ENCODE data around the gene CACNA1B.

Gene CACNA1B

DNA sequence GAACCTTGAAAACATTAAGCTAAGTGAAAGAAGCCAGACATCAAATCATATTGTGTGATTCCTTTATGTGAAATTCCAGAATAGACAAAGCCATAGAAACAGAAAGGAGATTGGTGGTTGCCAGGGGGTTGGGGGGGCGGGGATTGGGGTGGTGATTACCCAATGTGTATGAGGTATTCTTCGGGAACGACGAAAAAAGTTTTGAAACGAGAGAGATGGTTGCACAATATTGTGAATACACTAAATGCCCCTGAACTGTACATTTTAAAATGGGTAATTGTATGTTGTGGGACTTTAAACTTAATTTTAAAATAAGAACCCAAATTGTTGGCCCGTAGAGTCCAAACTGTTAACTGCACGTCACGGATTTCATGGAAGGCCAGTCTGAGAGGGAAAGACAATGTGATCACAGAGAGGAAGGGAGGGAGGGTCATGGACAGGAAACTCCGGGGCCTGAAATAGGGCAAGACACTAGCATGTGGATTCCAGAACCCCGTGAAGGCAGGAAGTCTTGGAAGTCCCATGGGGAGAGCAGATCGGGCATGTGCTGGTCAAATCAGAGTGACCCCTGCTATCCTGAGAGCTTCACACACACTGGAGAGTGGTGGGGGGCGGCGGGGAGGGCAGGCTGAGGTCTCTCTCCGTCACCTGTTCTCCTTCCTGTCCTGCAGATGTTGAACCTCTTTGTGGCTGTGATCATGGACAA, 218.4 kb downstream of the CACNA1B start:
- H3K27me3 Mint-ChIP-seq (ENCODE audit: low read depth), result no peaks in the 10 kb centered on the region
- no peaks in the 10 kb centered on the region for H3K9me3 Mint-ChIP-seq

DNA sequence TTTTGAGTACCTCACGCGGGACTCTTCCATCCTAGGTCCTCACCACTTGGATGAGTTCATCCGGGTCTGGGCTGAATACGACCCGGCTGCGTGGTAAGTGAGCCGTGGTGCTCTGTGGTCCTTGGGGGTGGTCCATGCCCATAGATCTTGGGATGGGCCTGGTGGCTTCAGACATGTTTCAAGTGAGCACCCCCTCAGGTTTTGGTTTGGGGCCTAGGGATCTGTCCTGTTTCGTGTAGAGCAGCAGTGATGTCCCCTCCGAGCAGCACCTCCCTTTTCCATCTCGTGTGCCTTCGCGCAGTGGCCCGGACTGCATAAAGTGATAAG, 218.9 kb downstream of the CACNA1B start:
- no peaks in the 10 kb centered on the region for H3K4me1 Mint-ChIP-seq (ENCODE audit: low read depth)
- no peak overlapping the region for H3K27ac Mint-ChIP-seq
- no peaks in the 10 kb centered on the region for H3K36me3 Mint-ChIP-seq (ENCODE audit: low read depth)
- no peaks in the 10 kb centered on the region for H3K9me3 Mint-ChIP-seq
- no peak overlapping the region for H3K4me3 Mint-ChIP-seq
- H3K27me3 Mint-ChIP-seq (ENCODE audit: low read depth), result no peaks in the 10 kb centered on the region

More for the DNA sequence above, 218.4 kb downstream of the CACNA1B start:
- no peaks in the 10 kb centered on the region for H3K4me1 Mint-ChIP-seq (ENCODE audit: low read depth)
- H3K4me3 Mint-ChIP-seq, result no peak overlapping the region
- H3K36me3 Mint-ChIP-seq (ENCODE audit: low read depth), result no peaks in the 10 kb centered on the region
- no peak overlapping the region for H3K27ac Mint-ChIP-seq

DNA sequence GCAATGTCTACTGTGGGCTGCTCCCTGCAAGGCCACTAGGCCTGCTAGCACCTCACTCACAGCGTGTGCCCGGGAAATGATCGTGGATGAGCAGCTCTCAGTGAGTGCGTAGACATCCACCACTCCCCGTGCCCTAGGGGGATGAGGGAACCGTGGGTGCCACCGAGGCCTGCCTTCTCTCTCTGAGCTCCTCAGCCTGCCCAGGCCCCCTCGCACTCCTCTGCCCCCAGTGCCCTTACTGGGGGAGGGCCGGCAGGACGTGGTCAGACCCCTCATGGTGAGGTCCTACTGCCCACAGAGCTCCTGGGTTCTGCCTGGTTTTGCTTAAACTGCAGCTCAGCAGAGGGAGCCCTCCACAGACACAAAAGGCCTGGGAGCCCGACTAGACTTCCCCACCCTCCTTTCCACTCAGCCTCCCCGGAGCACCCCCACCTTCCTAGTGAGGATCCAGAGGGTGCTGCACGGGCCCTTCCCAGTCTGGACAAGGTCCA, 220.0 kb downstream of the CACNA1B start:
- Mint-ChIP-seq H3K4me1 (ENCODE audit: low read depth) (no peaks in the 10 kb centered on the region), H3K36me3 (ENCODE audit: low read depth) (no peaks in the 10 kb centered on the region), H3K9me3 (no peaks in the 10 kb centered on the region), H3K4me3 (no peak overlapping the region), H3K27me3 (ENCODE audit: low read depth) (no peaks in the 10 kb centered on the region), H3K27ac (no peak overlapping the region)

DNA sequence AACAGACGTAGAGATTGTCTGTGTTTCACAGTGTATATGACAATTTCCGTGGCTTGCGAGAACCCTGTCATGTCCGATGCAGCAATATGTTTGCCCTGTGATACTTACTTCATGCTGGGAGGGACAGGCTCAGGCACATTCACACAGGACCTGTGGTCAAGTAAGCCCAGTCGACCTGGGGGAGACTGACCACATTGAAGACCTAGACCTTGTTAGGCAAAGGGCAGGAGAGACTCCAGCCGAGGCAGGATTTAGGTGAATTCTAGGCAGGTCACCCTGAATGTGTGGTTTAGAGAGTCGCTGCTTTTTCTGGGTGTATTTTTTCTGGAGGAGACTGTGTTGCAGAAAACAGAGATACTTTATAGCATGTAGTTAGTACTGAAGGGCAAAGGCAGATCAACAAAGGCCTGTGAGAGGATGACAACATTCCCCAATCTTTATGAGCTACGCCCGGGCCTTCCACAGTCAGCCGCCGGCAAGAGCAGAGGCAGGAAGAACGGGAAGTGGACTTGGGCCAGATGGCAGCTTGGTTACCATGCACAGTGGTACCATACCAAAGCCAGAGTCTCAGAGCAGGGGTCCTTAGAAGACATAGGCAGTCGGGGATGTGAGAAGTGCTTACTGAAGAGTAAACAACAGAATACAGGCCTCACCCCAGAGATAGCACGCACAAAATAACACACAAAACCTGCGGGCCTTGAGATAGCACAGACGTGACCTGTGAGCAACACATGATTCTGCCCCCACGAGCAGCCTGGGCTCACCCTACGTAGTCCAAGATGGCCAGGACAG, 220.7 kb downstream of the CACNA1B start:
- H3K4me3 Mint-ChIP-seq, result no peak overlapping the region
- no peaks in the 10 kb centered on the region for H3K4me1 Mint-ChIP-seq (ENCODE audit: low read depth)
- H3K9me3 Mint-ChIP-seq, result no peaks in the 10 kb centered on the region
- H3K27me3 Mint-ChIP-seq (ENCODE audit: low read depth), result no peaks in the 10 kb centered on the region
- H3K27ac Mint-ChIP-seq, result no peak overlapping the region
- H3K36me3 Mint-ChIP-seq (ENCODE audit: low read depth), result no peaks in the 10 kb centered on the region

DNA sequence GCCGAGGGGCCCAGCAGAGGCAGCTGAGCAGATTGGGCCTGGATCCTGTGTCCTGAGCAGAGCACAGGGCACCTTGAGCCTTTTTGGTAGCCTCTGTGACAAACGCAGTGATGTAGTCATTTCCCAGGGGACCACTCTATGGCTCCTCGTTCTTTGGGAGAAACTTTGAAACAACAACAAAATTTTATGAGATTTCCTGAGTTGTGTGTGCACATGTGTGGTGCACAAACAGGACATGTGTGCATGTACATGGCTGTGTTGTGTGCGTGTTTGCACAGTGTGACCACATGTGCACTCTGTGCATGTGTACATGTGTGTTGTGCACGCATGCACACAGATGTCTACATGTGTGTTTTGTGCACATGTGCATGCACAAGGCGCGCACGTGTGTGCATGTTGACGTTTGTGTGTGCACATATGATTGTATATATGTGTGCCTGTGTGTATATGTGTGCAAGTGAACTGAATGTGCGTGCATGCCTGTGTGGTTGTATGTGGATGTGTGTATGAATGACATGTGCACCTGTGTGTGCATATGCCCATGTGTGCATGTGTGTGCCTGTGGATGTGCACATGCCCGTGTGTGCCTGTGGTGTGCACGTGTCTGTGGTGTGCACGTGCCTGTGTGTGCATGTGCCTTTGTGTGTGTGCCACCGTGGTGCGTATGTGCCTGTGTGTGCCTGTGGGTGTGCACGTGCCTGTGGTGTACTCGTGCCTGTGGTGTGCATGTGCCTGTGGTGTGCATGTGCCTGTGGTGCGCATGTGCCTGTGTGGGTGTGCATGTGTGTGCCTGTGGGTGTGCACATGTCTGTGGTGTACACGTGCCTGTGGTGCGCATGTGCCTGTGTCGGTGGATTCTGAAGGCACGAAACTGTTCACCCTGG, 221.6 kb downstream of the CACNA1B start:
- Mint-ChIP-seq H3K4me3 (no peak overlapping the region), H3K27ac (no peak overlapping the region), H3K9me3 (no peaks in the 10 kb centered on the region), H3K4me1 (ENCODE audit: low read depth) (no peaks in the 10 kb centered on the region), H3K27me3 (ENCODE audit: low read depth) (no peaks in the 10 kb centered on the region), H3K36me3 (ENCODE audit: low read depth) (no peaks in the 10 kb centered on the region)

DNA sequence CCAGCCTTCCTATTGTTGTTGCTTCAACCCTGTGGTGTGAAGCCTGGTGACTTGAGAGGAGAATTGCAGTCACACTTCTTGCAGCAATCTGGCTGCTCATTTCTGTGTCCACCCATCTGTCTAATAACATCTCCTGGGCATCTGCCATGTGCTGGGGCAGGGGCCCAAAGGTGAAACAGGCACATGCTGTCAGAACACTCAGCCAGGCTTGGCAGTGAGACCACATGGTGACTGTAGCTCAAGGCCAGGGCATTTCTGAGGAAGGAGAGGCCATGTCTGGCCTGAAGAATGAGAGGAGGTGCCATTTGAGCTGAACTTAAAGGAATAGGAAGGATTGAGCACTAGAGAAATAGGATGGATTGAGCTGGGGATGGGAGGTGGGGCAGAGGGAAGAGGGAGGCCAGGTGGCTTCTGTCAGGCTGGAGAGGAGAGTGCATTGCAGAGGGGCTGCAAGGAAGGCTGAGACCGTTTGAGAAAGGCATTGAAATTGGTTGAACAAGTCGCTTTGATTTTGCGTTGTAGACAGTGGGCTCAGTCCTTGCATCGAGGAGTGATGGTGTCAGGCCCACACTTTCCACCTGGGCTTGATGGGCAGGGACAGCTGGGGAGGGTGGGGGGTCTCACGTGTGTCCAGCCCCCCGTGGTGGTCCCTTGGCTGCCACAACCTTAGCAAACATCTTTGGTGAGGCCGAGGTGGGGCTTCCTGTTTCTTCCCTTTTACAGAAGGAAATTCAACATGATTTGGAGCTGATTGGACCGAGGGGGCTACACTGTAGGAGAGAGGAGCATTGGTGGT, 222.4 kb downstream of the CACNA1B start:
- Mint-ChIP-seq H3K4me3 (no peak overlapping the region), H3K27ac (no peak overlapping the region), H3K36me3 (ENCODE audit: low read depth) (no peaks in the 10 kb centered on the region), H3K9me3 (no peaks in the 10 kb centered on the region), H3K4me1 (ENCODE audit: low read depth) (no peaks in the 10 kb centered on the region), H3K27me3 (ENCODE audit: low read depth) (no peaks in the 10 kb centered on the region)

DNA sequence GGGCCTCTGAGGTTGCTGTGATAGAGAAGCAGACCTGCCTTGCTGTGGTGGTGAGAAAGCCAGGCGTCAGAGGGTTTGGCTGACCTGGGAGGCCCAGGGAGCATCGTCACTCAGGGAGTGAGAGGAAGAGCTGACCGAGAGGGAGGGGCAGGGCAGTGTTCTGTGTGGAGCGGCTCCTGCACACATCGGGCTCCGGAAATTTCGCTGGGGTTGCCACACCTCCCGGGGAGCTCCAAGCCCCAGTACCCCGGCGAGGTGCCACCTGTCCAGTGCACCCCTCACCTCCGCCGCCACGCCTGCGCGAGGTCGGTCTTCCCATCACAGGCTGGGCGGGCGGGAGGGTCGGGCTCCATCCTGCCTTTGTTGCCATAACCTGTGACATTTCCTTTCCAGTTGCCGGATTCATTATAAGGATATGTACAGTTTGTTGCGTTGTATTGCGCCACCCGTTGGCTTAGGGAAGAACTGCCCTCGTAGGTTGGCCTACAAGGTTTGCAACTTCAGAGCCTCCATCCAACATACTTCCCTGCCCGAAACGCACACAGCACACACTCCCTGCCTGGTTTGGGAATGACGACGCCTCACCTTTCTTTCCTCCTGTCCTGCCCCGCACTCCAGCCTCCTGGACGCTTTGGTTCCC, 223.2 kb downstream of the CACNA1B start:
- Mint-ChIP-seq H3K4me1 (ENCODE audit: low read depth) (no peaks in the 10 kb centered on the region), H3K27me3 (ENCODE audit: low read depth) (no peaks in the 10 kb centered on the region), H3K36me3 (ENCODE audit: low read depth) (no peaks in the 10 kb centered on the region), H3K27ac (no peak overlapping the region), H3K4me3 (no peak overlapping the region), H3K9me3 (no peaks in the 10 kb centered on the region)

DNA sequence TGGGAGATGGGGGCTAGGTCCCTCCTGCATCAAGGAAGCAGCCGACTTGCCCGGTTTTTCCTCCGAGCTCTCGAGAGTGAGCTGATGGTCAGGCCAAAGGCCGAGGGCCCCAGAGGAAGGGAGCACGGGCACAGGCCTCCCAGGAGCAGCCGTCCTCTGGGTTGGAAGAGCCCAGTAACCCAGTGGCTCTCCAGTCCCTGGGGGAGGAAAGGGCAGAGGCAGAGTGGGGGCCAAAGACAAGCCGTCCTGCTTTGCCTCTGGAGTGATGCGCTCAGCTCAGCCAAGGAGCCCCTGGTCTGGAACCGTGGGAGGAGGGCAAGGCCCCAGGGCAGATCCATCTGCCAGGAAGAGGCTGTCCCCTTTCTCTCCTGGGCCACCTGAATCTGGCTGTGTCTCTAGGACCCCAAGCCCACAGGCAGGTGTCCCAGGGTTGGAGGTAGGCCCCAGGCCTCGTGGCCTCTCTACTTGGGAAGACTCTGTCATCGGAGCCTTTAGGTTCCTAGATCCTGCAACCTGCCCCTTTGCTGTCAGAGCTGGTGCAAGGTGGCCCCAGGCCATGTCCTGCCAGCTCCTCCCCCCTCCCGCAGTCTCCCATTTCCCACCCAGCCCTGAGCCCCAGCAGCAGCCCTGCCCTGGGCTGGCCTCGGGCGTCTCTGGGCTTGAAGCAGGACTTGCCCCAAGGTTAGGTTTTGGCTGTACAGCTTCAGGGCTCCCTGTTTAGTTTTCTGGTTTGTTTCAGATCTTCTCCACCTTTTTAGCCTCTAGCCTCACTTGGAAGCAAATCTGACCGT, 224.1 kb downstream of the CACNA1B start:
- Mint-ChIP-seq H3K27ac (no peak overlapping the region), H3K4me3 (no peak overlapping the region), H3K4me1 (ENCODE audit: low read depth) (no peaks in the 10 kb centered on the region), H3K27me3 (ENCODE audit: low read depth) (no peaks in the 10 kb centered on the region), H3K9me3 (no peaks in the 10 kb centered on the region), H3K36me3 (ENCODE audit: low read depth) (no peaks in the 10 kb centered on the region)

DNA sequence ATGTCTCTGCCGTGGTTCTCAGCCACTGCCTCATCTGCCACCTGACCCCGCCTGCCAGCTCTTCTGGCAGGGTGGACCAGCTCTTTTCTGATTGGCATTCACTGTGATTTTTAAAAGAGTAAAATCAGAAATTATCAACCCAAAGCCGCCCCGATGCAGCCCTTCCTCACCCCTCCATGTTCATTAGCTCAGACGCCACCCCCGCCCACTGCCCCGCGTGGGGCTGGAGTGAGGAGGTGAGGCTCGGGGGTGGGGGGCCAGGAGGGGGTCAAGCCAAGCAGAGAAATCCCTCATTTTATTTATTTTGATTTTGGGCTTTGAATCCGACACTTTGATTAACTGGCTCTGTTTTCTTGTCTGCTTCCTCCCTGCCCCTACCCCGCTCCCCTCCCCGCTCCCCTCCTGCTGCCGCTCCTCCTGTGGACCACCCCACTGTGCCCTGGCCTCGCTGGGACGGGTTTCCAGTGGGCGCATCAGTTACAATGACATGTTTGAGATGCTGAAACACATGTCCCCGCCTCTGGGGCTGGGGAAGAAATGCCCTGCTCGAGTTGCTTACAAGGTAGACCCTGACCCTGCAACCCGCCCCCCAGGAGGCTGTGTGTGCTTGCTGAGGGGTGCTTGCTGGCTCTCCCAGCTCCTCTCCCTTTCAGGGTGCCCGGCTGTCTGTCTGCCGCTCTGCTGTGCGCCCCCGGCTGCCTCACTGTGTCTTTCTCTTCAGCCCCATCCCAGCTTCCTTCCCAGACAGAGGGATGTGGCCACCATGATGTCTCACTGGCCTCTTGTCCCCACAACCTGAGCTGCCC, 224.9 kb downstream of the CACNA1B start:
- Mint-ChIP-seq H3K36me3 (ENCODE audit: low read depth) (no peaks in the 10 kb centered on the region), H3K27ac (no peak overlapping the region), H3K27me3 (ENCODE audit: low read depth) (no peaks in the 10 kb centered on the region), H3K9me3 (no peaks in the 10 kb centered on the region), H3K4me3 (no peak overlapping the region), H3K4me1 (ENCODE audit: low read depth) (no peaks in the 10 kb centered on the region)

DNA sequence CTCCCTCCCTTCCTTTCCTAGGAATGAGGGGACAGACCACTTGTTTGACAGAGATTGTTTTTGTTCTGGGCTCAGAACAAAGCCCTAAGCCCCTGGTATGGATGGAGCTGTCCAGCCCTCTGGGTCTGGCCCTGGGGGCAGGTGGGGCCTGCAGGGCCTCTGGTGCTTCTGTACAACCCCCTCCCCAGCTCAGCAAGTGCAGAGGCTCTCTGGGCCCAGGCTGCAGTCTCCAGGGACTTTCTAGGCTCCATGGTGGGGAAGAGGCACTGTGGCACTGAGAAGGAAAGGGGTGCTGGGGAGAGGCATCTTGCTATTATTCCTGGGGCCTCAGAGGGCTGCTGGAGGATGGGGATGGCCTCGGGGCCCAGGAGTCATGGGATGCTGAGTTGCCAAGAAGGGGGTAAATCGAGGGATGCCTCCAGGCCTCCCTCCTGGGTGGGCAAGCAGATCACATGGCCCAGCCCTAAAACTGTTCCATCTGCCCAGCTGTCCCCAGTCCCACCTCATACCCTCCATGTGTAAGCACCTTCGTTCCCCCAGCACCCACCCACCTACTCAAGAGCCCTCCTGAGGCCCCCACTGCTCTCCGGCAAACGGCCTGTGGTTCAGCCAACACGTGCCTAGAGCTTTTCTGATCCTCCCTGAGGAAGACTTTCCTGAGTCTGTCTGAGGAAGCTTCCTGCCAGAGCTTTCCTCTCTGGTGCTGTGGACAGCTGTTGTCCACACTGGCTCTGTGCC, 225.7 kb downstream of the CACNA1B start:
- Mint-ChIP-seq H3K27me3 (ENCODE audit: low read depth) (no peaks in the 10 kb centered on the region), H3K36me3 (ENCODE audit: low read depth) (no peaks in the 10 kb centered on the region), H3K4me1 (ENCODE audit: low read depth) (no peaks in the 10 kb centered on the region), H3K9me3 (no peaks in the 10 kb centered on the region), H3K4me3 (no peak overlapping the region), H3K27ac (no peak overlapping the region)

DNA sequence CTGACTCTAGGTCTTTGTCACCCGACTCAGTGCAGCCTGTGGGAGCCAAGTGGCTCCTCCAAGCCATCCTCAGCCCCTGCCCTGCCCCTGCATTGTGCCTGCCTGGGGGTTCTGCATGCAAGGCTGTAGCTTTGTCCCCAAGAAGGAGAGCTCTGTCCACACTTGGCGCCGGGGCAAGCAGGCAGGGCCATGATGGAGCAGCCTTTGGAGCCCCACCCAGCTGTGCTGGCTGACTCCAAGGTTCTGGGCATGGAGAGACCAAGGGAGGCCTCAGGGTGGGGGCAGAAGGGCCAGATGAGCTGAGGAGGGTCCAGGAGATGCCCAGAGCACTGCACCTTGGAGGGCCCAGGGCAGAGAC, 226.2 kb downstream of the CACNA1B start:
- Mint-ChIP-seq H3K4me3 (no peak overlapping the region), H3K4me1 (ENCODE audit: low read depth) (no peaks in the 10 kb centered on the region), H3K9me3 (no peaks in the 10 kb centered on the region), H3K27me3 (ENCODE audit: low read depth) (no peaks in the 10 kb centered on the region), H3K27ac (no peak overlapping the region), H3K36me3 (ENCODE audit: low read depth) (no peaks in the 10 kb centered on the region)
